Colonic mucosa (tissue), 4 donors: ENCODE data around the gene MESP2. TPM values are rescaled to one million over a fixed set of nuclear protein-coding genes. Genes with fewer than 3 reads are reported as not detected.
A peak's percentile ranks its signal among the peaks of the same experiment; 100 is the strongest.

Source experiments
- DNase-seq: peaks from one replicate; pipeline ENCODE4 v3.0.0-alpha.2; 2020
- H3K27ac ChIP-seq: fragments of 200-600 bp; one replicate; pipeline ENCODE4 v1.8.0; 2021
- H3K27me3 ChIP-seq: fragments of 200-600 bp; one replicate; pipeline ENCODE4 v1.8.0; 2021
- H3K36me3 ChIP-seq: fragments of 200-600 bp; one replicate; pipeline ENCODE4 v1.8.0; 2021
- H3K4me1 ChIP-seq: fragments of 200-600 bp; one replicate; pipeline ENCODE4 v1.8.0; 2021; ENCODE audit warnings: mild to moderate bottlenecking
- H3K4me3 ChIP-seq: fragments of 200-600 bp; one replicate; pipeline ENCODE4 v1.8.0; 2021
- H3K9ac ChIP-seq, 2 donors: one replicate each; pipeline ENCODE4 v1.7.0; 2013; ENCODE audit warnings: control low read depth in 2 of 2, low read depth in 2 of 2, low read length in 2 of 2
- H3K9me3 ChIP-seq: fragments of 200-600 bp; one replicate; pipeline ENCODE4 v1.8.0; 2021
- intact Hi-C: fragments of 100-400 bp; cut with DNase I; formaldehyde crosslinking; loops from one replicate; pipeline ENCODE4 v1.14.1; 2022
- total RNA-seq, 2 donors: library from RNA; stranded (reverse); fragmentation: NEBNext Ultra II Directional in 1 of 2; extraction: Animal tissue kit (Norgen Biotek cat#: 25700) in 1 of 2; gene quantifications; one replicate each; pipeline ENCODE4 v1.2.1, GENCODE V29; 2021
- TF ChIP-seq, protein P1 (sequence below): fragments of 200-600 bp; IDR thresholded peaks from one replicate; pipeline ENCODE4 v1.8.0; 2022; ENCODE audit warnings: antibody characterized with exemption, mild to moderate bottlenecking
- donor health status: healthy.
- donor health status: DM: no; HTN: no; CAD: no.
- donor health status: DM: no; HTN: no; CAD: no.

MESP2 gene
- total RNA-seq, 2 donors from 2014 or later, result 0.45 to 5.4 TPM

DNA sequence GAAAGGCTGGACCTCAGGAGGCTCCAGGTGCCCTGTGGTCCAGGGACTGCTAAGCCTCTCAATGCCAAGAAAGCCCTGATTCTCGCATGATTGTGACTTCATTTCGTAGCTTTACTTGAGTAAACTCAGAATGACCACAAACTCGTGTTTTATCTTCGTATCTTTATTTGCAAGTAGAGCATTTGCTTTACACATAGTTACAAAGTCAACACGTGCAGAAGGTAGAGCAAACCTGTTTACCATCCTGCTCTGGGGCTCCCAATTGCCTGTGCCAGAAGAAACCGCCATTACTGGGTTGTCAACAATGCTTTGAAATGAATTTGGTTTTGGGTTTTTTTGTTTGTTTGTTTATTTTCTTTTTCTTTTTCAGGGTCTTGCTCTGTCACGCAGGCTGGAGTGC, 19.2 kb upstream of the MESP2 start:
- Histone ChIP-seq H3K9ac (no peak overlapping the region), H3K27ac (no peak overlapping the region), H3K27me3 (no peaks in the 10 kb centered on the region), H3K36me3 (no peaks in the 10 kb centered on the region), H3K4me3 (no peak overlapping the region), H3K9me3 (no peaks in the 10 kb centered on the region), H3K4me1 (peaks cover 10% of the 10 kb centered on the region)
- TF ChIP-seq, protein P1, sequence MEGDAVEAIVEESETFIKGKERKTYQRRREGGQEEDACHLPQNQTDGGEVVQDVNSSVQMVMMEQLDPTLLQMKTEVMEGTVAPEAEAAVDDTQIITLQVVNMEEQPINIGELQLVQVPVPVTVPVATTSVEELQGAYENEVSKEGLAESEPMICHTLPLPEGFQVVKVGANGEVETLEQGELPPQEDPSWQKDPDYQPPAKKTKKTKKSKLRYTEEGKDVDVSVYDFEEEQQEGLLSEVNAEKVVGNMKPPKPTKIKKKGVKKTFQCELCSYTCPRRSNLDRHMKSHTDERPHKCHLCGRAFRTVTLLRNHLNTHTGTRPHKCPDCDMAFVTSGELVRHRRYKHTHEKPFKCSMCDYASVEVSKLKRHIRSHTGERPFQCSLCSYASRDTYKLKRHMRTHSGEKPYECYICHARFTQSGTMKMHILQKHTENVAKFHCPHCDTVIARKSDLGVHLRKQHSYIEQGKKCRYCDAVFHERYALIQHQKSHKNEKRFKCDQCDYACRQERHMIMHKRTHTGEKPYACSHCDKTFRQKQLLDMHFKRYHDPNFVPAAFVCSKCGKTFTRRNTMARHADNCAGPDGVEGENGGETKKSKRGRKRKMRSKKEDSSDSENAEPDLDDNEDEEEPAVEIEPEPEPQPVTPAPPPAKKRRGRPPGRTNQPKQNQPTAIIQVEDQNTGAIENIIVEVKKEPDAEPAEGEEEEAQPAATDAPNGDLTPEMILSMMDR, result no peak
- DNase-seq, result no peak
- intact Hi-C loops, result no loop called here

DNA sequence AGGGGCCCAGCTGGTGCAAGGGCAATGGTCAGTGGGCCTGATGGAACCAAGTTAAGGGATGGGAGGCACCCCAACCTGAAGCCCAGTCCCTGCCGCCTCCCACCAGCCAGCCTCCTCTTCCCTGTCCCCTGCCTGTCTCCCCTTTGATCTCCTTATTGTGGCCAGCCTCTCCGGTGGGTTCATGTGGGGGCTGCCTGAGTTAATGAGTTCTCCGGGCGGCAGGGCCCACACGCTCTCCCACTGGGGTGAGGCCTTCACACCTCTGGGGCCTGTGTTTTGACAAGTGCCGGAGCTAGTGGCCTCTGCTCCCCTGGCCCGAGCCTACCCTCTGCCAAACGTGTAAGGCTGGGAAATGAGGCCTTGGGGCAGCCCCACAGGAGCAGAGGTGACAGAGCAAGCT, 17.8 kb upstream of the MESP2 start:
- no peak for DNase-seq
- Histone ChIP-seq H3K4me1 (peaks cover 12% of the 10 kb centered on the region), H3K9me3 (no peaks in the 10 kb centered on the region), H3K27ac (no peak overlapping the region), H3K4me3 (no peak overlapping the region), H3K27me3 (no peaks in the 10 kb centered on the region), H3K9ac (peak overlapping the region in 1 of 2 donors; percentile 24), H3K36me3 (no peaks in the 10 kb centered on the region)
- TF ChIP-seq, protein P1, result no peak
- intact Hi-C loops, result no loop called here

DNA sequence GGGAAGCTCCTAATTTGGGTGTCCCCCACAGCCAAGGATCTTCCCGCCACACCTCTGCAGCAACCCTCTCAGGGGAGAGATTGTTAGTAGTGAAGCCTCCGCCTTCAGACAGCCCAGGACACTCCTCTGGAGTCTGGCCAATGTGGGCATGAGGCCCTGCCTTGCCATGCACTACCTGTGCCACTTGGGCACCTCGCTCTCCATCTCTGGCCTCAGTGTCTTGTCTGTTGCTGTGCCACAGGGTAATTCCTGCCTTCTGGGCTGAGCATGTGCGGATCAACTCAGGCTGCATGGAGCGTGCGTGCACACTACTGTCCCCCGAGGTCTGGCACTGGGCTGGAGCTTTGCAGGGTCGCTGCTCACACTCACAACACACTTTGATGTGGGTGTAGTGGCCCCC, 17.2 kb upstream of the MESP2 start:
- TF ChIP-seq, protein P1, result no peak
- Histone ChIP-seq H3K27ac (no peak overlapping the region), H3K4me1 (peaks cover 12% of the 10 kb centered on the region), H3K9me3 (no peaks in the 10 kb centered on the region), H3K9ac (no peak overlapping the region), H3K36me3 (no peaks in the 10 kb centered on the region), H3K27me3 (no peaks in the 10 kb centered on the region), H3K4me3 (no peak overlapping the region)
- no peak for DNase-seq
- intact Hi-C loops, result no loop called here

DNA sequence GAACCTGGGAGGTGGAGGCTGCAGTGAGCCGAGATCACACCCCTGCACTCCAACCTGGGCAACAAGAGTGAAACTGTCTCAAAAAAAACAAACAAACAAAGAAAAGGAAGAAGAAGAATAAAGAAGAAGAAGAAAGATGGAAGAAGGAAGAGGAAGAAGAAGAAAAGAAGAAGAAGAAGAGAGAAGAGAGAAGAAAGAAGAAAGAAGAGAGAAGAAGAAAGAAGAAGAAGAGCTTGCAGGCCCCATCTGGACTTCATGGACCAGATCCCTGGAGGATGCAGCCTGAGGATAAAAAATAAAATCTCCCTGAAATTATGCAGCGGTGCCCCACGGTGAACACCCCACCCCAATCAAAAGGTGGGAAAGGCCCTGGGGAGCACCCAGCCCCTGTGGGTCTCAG, 16.3 kb upstream of the MESP2 start:
- intact Hi-C loops, result loop anchor here (2.0 kb wide), 1 partner anchor 115 kb away; no protein-coding TSS in a partner anchor
- no peak overlapping the region for H3K27ac ChIP-seq
- H3K4me1 ChIP-seq, result peaks cover 12% of the 10 kb centered on the region
- H3K4me3 ChIP-seq, result no peak overlapping the region
- no peaks in the 10 kb centered on the region for H3K36me3 ChIP-seq
- no peak overlapping the region for H3K9ac ChIP-seq
- no peaks in the 10 kb centered on the region for H3K9me3 ChIP-seq
- TF ChIP-seq, protein P1, result no peak
- H3K27me3 ChIP-seq, result no peaks in the 10 kb centered on the region
- DNase-seq, result no peak

DNA sequence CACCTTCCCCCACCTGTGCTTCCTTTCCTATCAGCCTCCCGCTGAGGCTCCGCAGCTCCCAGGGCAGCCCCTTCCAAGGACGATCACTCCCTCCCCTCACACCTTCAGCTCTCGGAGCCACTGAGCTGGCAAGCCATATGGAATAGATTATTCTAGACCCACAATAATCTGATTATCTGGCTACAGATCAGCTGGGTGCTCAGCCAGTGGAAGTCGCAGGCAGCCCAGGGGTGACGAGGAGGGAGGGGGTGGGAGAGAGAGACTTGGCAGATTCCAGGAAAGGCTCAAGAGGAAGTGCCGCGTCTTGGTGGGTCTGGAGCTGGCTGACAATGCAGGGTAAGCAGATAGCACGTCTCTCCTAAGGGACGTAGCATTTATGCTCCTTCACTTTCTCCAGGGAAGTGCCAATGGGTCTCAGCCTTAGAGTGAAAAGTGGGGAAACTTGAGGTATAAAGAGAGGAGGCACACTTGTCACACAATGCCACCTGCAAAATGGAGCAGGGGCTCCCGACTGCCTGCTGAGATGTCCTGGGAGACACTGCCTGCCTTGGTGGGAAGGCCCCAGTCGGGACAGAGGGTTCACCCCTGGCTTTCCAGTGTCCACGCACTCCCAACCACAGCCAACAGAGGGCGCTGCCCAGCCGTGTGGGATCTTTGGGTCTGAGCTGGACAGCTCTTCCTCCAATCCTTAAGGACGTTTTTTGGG, 15.7 kb upstream of the MESP2 start:
- peaks cover 12% of the 10 kb centered on the region for H3K4me1 ChIP-seq
- H3K4me3 ChIP-seq, result no peak overlapping the region
- H3K27me3 ChIP-seq, result no peaks in the 10 kb centered on the region
- H3K9ac ChIP-seq, result peak overlapping the region in 1 of 2 donors; percentile 62
- no peaks in the 10 kb centered on the region for H3K9me3 ChIP-seq
- no peaks in the 10 kb centered on the region for H3K36me3 ChIP-seq
- intact Hi-C loops, result loop anchor here (2.0 kb wide), 1 partner anchor 114 kb away; no protein-coding TSS in a partner anchor
- peak; percentile 94 for DNase-seq
- TF ChIP-seq, protein P1, result peak; percentile 98
- H3K27ac ChIP-seq, result no peak overlapping the region
